ENCODE data around the gene SEL1L. TPM values are rescaled to one million over a fixed set of nuclear protein-coding genes. Genes with fewer than 3 reads are reported as not detected.
"Not testable (repeated sequence)": the region's sequence is repeated elsewhere in the genome, so short reads cannot be mapped to it uniquely, and the experiment has no call there.

The SEL1L gene
- total and polyA plus RNA-seq, 2 donors, result 17.0 to 22.1 TPM

DNA sequence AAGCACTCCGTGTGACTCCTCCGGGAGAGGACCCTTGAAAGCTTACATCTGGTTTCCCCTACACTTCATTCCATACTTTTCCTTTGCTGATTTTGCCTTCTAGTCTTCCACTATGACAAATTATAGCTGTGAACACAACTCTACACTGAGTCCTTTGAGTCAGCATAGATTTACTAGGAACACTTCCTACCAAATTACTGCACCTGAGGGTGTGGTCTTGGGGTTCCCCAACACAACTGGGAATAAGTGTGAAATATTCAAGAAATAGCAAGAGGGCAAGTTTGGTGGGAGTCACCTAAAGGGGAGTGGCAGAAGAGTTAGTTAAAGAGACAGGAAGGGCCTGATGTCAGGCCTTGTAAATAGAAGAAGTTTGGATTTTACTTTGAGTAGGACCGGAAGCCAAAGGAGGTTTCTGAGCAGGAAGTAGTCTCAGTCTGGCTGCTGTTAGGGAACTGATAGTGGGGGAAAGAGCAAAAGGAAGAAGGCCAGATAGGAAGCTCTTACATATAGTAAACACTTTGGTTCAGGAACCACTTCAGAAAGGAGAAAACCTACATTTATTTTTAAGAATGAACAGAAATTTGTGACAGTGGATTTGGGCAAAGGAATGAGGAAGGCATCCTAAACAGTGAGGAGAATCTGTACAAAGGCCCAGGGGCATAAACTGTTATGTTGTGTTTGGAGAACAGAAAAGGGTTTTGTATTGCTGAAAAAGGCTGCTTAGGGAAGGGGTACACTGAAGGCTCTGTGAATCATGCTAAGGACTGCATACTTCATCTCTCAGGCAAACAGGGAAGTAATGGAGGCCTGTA is 14.2 kb downstream of the SEL1L start:
- Histone ChIP-seq H3K36me3 (ENCODE audit: control insufficient read depth in 2 of 2, insufficient read depth in 2 of 2, low read length in 1 of 2) (peaks cover 25 to 31% of the 10 kb centered on the region in 2 donors), H3K27me3 (ENCODE audit: control insufficient read depth in 2 of 2, insufficient read depth in 1 of 2, low read length in 1 of 2) (no peaks in the 10 kb centered on the region), H3K4me3 (ENCODE audit: low read length in 2 of 2) (no peak overlapping the region), H3K4me1 (ENCODE audit: control insufficient read depth in 2 of 2, insufficient read depth in 2 of 2, low read length in 2 of 2) (peaks cover 9 to 15% of the 10 kb centered on the region in 2 donors), H3K27ac (ENCODE audit: low read depth in 1 of 2, low read length in 1 of 2) (peak overlapping the region; percentile 73 to 74), H3K9me3 (ENCODE audit: control insufficient read depth in 2 of 2, insufficient read depth in 1 of 2, low read length in 1 of 2) (no peaks in the 10 kb centered on the region)
- DNase-seq (ENCODE audit: low read depth in 6 of 9, low spot score in 9 of 9), result peak in 4 of 9 donors; percentile 17 to 59 (median 30)
- WGBS, result 67% methylated on average over 3 of the region's 3 CpGs

DNA sequence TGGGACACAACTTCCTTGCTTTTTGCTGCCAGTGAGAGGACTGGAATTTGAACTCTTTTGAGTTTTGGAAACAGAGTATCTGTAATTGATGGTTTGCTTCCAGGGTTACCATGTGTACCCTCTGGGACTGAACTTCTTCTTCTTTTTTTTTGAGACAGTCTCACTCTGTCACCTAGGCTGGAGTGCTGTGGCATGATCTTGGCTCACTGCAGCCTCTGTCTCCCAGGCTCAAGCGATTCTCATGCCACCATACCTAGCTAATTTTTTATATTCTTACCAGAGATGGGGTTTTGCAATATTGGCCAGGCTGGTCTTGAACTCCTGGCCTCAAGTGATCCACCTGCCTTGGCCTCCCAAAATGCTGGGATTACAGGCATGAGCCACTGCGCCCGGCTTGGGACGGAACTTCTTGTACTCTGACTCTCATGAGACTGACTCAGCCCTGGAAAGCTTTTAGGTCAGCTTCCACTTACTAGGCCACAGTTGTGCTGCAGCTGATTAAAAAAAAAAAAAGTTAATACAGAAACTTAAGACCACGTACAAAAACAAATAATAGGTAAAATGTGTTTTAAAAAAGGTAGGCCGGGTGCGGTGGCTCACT is 15.8 kb downstream of the SEL1L start:
- Histone ChIP-seq H3K4me3 (ENCODE audit: low read length in 2 of 2) (no peak overlapping the region), H3K9me3 (ENCODE audit: control insufficient read depth in 2 of 2, insufficient read depth in 1 of 2, low read length in 1 of 2) (peaks cover 0 to 4% of the 10 kb centered on the region in 2 donors), H3K4me1 (ENCODE audit: control insufficient read depth in 2 of 2, insufficient read depth in 2 of 2, low read length in 2 of 2) (peaks cover 9 to 15% of the 10 kb centered on the region in 2 donors), H3K27ac (ENCODE audit: low read depth in 1 of 2, low read length in 1 of 2) (peak overlapping the region in 1 of 2 donors; percentile 36), H3K27me3 (ENCODE audit: control insufficient read depth in 2 of 2, insufficient read depth in 1 of 2, low read length in 1 of 2) (no peaks in the 10 kb centered on the region), H3K36me3 (ENCODE audit: control insufficient read depth in 2 of 2, insufficient read depth in 2 of 2, low read length in 1 of 2) (peaks cover 18 to 30% of the 10 kb centered on the region in 2 donors)
- DNase-seq (ENCODE audit: low read depth in 6 of 9, low spot score in 9 of 9), result no peak
- 98% methylated on average over 7 of the region's 7 CpGs for WGBS

DNA sequence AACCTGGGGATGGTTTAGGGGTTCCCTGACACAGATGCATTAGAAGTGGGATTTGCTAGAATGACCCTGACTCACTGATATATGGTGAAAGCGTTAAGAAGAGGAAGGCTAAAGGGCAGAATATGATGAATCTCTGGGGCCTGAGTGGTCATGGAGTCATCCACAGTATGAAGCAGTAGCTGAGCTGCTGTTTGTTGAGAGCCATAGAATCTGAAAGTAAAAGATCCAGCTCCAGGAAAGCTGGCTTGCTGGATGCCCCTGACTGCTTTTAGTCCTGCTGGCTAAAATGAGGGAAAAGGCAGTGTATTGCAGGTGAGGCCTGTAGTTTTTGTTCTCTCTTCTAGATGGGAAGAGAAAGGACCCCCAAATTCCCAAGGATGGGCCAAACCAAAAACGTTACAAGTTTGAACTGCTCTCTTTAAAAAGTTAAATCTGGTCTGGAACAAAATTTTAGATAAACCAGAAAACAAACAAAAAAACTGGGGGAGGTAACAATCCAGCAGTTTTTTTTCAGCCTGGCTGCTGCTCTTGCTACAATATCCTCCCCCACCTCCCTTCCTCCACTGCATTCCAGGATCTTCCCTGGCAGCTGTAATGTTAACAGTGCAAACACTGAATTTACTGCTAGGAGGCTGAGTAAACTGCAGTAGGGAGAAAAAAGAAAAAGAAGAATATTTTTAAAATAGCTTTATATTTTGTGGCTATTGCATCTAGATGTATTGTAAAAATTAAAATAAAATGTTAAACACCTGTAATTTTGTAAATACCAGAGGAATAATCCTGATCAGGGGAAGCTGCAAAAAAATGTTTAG is 16.5 kb downstream of the SEL1L start:
- H3K36me3 ChIP-seq (ENCODE audit: control insufficient read depth in 2 of 2, insufficient read depth in 2 of 2, low read length in 1 of 2), result peaks cover 18 to 26% of the 10 kb centered on the region in 2 donors

DNA sequence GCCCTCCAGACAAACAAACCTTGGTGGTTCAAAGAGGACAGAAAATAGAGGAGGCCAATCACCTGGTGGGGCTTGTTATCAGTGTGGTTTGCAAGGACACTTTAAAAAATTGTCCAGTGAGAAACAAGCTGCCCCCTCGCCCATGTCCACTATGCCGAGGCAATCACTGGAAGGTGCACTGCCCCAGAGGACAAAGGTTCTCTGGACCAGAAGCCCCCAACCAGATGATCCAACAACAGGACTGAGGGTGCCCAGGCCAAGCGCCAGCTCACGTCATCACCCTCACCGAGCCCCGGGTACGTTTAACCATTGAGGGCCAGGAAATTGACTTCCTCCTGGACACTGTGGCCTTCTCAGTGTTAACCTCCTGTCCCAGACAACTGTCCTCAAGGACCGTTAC is 17.7 kb downstream of the SEL1L start:
- Histone ChIP-seq H3K4me1 (ENCODE audit: control insufficient read depth in 2 of 2, insufficient read depth in 2 of 2, low read length in 2 of 2) (peaks cover 9 to 15% of the 10 kb centered on the region in 2 donors), H3K36me3 (ENCODE audit: control insufficient read depth in 2 of 2, insufficient read depth in 2 of 2, low read length in 1 of 2) (peaks cover 18 to 26% of the 10 kb centered on the region in 2 donors)
- not testable (repeated sequence) for H3K9me3 ChIP-seq (ENCODE audit: control insufficient read depth in 2 of 2, insufficient read depth in 1 of 2, low read length in 1 of 2); H3K4me3 ChIP-seq (ENCODE audit: low read length in 2 of 2); DNase-seq (ENCODE audit: low read depth in 6 of 9, low spot score in 9 of 9); H3K27ac ChIP-seq (ENCODE audit: low read depth in 1 of 2, low read length in 1 of 2); H3K27me3 ChIP-seq (ENCODE audit: control insufficient read depth in 2 of 2, insufficient read depth in 1 of 2, low read length in 1 of 2)
- WGBS, result 98% methylated on average over 8 of the region's 8 CpGs

More for the DNA sequence above, 16.5 kb downstream of the SEL1L start:
- Histone ChIP-seq H3K4me3 (ENCODE audit: low read length in 2 of 2) (no peak overlapping the region), H3K9me3 (ENCODE audit: control insufficient read depth in 2 of 2, insufficient read depth in 1 of 2, low read length in 1 of 2) (peaks cover 0 to 4% of the 10 kb centered on the region in 2 donors), H3K4me1 (ENCODE audit: control insufficient read depth in 2 of 2, insufficient read depth in 2 of 2, low read length in 2 of 2) (peaks cover 9 to 15% of the 10 kb centered on the region in 2 donors), H3K27me3 (ENCODE audit: control insufficient read depth in 2 of 2, insufficient read depth in 1 of 2, low read length in 1 of 2) (no peaks in the 10 kb centered on the region), H3K27ac (ENCODE audit: low read depth in 1 of 2, low read length in 1 of 2) (peak overlapping the region in 1 of 2 donors; percentile 36)
- 98% methylated on average over 2 of the region's 2 CpGs for WGBS
- no peak for DNase-seq (ENCODE audit: low read depth in 6 of 9, low spot score in 9 of 9)

DNA sequence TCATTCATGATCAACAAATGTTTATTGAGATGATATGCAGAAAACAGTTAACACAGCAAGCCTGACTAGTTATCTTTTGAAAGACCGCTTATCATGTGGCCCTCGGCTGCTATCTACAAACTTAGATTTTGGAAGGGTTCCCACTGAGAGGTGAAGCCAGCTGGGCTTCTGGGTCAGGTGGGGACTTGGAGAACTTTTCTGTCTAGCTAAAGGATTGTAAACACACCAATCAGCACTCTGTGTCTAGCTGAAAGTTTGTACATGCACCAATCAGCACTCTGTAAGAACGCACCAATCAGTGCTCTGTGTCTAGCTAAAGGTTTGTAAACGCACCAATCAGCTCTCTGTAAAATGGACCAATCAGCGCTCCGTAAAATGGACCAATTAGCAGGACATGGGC is 20.8 kb downstream of the SEL1L start:
- not testable (repeated sequence) for DNase-seq (ENCODE audit: low read depth in 6 of 9, low spot score in 9 of 9); H3K9me3 ChIP-seq (ENCODE audit: control insufficient read depth in 2 of 2, insufficient read depth in 1 of 2, low read length in 1 of 2); H3K4me3 ChIP-seq (ENCODE audit: low read length in 2 of 2); H3K27me3 ChIP-seq (ENCODE audit: control insufficient read depth in 2 of 2, insufficient read depth in 1 of 2, low read length in 1 of 2); H3K4me1 ChIP-seq (ENCODE audit: control insufficient read depth in 2 of 2, insufficient read depth in 2 of 2, low read length in 2 of 2); H3K27ac ChIP-seq (ENCODE audit: low read depth in 1 of 2, low read length in 1 of 2)
- H3K36me3 ChIP-seq (ENCODE audit: control insufficient read depth in 2 of 2, insufficient read depth in 2 of 2, low read length in 1 of 2), result peaks cover 10 to 20% of the 10 kb centered on the region in 2 donors
- WGBS, result 94% methylated on average over 6 of the region's 6 CpGs

DNA sequence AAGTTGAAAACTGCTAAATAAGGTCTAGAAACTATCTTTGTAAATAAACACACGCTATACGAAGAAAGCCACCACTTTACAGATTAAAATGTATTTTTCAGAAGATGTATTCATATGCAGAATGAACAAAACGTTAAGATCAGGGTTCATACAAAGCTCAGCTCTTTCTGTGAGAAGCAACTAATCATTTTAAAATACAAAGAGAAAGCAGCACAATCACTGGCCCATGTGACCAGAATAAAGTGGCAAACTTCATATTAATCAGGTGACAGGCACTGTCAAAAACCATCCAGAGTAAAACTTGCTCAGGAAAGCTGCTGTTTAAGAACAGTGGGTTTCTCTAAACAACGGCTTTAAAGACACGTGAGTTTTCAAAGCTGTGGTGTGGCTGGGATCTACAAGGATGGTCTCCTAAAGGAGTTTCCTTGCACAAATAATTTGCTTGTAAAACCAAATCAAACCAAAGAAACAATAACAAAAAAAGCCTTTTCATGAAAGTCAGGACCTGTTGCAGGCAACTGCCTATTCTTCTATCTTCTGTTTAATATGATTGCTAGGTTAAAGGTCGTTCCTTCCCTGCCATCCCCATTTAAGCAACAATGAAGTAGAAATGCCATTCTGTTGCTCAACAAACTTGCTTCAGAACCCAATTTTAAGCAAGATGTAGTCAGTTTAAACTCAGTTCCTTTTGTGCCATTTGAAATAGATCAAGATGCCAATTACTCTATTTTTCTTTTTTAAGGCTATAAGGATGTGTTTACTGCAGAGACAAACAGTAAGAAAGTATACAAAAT is 22.3 kb downstream of the SEL1L start:
- no peak overlapping the region for H3K4me3 ChIP-seq (ENCODE audit: low read length in 2 of 2)
- H3K36me3 ChIP-seq (ENCODE audit: control insufficient read depth in 2 of 2, insufficient read depth in 2 of 2, low read length in 1 of 2), result peaks cover 9 to 14% of the 10 kb centered on the region in 2 donors
- 84% methylated on average over 6 of the region's 6 CpGs for WGBS
- peaks cover 0 to 4% of the 10 kb centered on the region in 2 donors for H3K9me3 ChIP-seq (ENCODE audit: control insufficient read depth in 2 of 2, insufficient read depth in 1 of 2, low read length in 1 of 2)
- no peak for DNase-seq (ENCODE audit: low read depth in 6 of 9, low spot score in 9 of 9)
- H3K27me3 ChIP-seq (ENCODE audit: control insufficient read depth in 2 of 2, insufficient read depth in 1 of 2, low read length in 1 of 2), result no peaks in the 10 kb centered on the region
- no peaks in the 10 kb centered on the region for H3K4me1 ChIP-seq (ENCODE audit: control insufficient read depth in 2 of 2, insufficient read depth in 2 of 2, low read length in 2 of 2)
- H3K27ac ChIP-seq (ENCODE audit: low read depth in 1 of 2, low read length in 1 of 2), result no peak overlapping the region

DNA sequence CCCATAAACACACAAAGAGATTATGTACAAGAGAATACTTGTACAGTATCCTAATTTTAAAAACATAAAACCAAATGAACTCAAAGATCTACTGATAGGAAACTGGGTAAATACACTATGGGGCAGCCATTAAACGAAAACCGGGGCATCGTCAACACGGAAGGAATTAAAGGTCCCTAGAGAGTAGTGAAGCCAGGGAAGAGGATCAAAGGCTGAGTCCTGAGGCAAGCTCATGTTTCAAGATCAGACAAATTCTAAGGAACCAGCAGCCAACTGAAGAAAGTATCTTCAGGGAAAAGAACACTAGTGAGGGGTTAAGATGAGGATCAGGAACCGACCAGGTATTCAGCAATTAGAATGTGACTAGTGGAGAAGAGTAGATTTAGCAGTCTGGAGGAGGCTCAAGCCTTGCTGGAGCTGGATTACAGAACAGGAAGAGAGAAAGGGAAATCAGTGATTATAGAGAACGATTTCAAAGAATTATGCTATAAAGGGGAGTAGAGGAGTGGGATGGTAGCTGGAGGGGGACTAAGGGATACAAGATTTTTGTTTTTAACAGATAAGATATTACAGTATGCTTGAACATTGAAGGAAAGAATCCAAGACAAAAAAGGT is 23.7 kb downstream of the SEL1L start:
- peaks cover 0 to 4% of the 10 kb centered on the region in 2 donors for H3K9me3 ChIP-seq (ENCODE audit: control insufficient read depth in 2 of 2, insufficient read depth in 1 of 2, low read length in 1 of 2)
- no peaks in the 10 kb centered on the region for H3K4me1 ChIP-seq (ENCODE audit: control insufficient read depth in 2 of 2, insufficient read depth in 2 of 2, low read length in 2 of 2)
- peaks cover 12 to 18% of the 10 kb centered on the region in 2 donors for H3K36me3 ChIP-seq (ENCODE audit: control insufficient read depth in 2 of 2, insufficient read depth in 2 of 2, low read length in 1 of 2)
- WGBS, result 87% methylated on average over 6 of the region's 6 CpGs
- no peaks in the 10 kb centered on the region for H3K27me3 ChIP-seq (ENCODE audit: control insufficient read depth in 2 of 2, insufficient read depth in 1 of 2, low read length in 1 of 2)
- H3K27ac ChIP-seq (ENCODE audit: low read depth in 1 of 2, low read length in 1 of 2), result no peak overlapping the region
- DNase-seq (ENCODE audit: low read depth in 6 of 9, low spot score in 9 of 9), result no peak
- H3K4me3 ChIP-seq (ENCODE audit: low read length in 2 of 2), result no peak overlapping the region

DNA sequence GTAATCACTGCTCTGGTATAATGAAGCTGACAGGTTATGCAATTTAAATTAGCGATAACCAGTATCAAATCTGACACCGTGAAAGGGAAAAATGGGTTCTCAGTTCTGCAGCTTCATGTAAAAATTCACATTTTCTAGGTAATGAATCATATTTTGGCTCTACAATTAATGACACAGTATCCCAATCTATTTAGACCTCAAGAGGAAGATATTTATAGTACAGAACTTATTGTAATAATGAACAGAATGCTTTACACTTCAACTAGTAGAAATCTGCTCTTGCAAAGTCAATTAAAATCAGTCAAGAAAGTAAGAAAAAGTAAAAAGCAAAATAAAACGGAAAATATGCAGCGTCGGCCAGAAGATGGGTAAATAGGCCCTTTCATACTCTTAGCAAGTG is 24.3 kb downstream of the SEL1L start:
- Histone ChIP-seq H3K4me1 (ENCODE audit: control insufficient read depth in 2 of 2, insufficient read depth in 2 of 2, low read length in 2 of 2) (no peaks in the 10 kb centered on the region), H3K27me3 (ENCODE audit: control insufficient read depth in 2 of 2, insufficient read depth in 1 of 2, low read length in 1 of 2) (no peaks in the 10 kb centered on the region), H3K36me3 (ENCODE audit: control insufficient read depth in 2 of 2, insufficient read depth in 2 of 2, low read length in 1 of 2) (peaks cover 16 to 24% of the 10 kb centered on the region in 2 donors), H3K27ac (ENCODE audit: low read depth in 1 of 2, low read length in 1 of 2) (no peak overlapping the region), H3K4me3 (ENCODE audit: low read length in 2 of 2) (no peak overlapping the region), H3K9me3 (ENCODE audit: control insufficient read depth in 2 of 2, insufficient read depth in 1 of 2, low read length in 1 of 2) (peaks cover 0 to 4% of the 10 kb centered on the region in 2 donors)
- WGBS, result 97% methylated on average over 5 of the region's 5 CpGs
- no peak for DNase-seq (ENCODE audit: low read depth in 6 of 9, low spot score in 9 of 9)

Data from thymus (tissue), 11 donors.